K562 (cell line): Measurements from ENCODE around the gene CCT7. TPM values are rescaled to one million over a fixed set of nuclear protein-coding genes. Genes with fewer than 3 reads are reported as not detected.

ENCODE experiments used
- ARID3A ChIP-seq: IDR thresholded peaks from 2 replicates; pipeline ENCODE4 v1.6.1; 2012; ENCODE audit warnings: low read depth, low read length, improper control_type of control experiment, borderline replicate concordance
- CTCF ChIP-seq, 3 experiments: IDR thresholded peaks in 2 of 3; conservative IDR thresholded peaks in 1 of 3; 2 replicates each; pipeline ENCODE4 v1.5.1; 2011 to 2012; ENCODE audit warnings: low read length in 3 of 3, mild to moderate bottlenecking in 3 of 3, control low read depth in 2 of 3, improper control_type of control experiment in 1 of 3, inconsistent platforms in 1 of 3, low read depth in 1 of 3, mixed read lengths in 1 of 3, moderate library complexity in 1 of 3; ENCODE audit not compliant: insufficient read depth in 2 of 3
- HEY1 ChIP-seq: fragments of 250-450 bp; sonication (Bioruptor Pico); IDR thresholded peaks from 2 replicates; pipeline ENCODE4 v1.5.0; 2020; ENCODE audit warnings: mild to moderate bottlenecking, moderate library complexity, borderline replicate concordance
- KDM1A ChIP-seq, 2 experiments: fragments of 450-650 bp; IDR thresholded peaks; 2 replicates each; pipeline ENCODE4 v1.6.1; 2016; ENCODE audit warnings: mild to moderate bottlenecking in 2 of 2
- MYBL2 ChIP-seq, 2 experiments: fragments of 450-650 bp in 1 of 2; sonication (generic) in 1 of 2; formaldehyde crosslinking in 1 of 2; IDR thresholded peaks; 2 replicates each; pipeline versions ENCODE4 v1.6.1 to v1.8.1; 2017 to 2022; ENCODE audit warnings: borderline replicate concordance in 1 of 2, inconsistent platforms in 1 of 2, low read depth in 1 of 2, mild to moderate bottlenecking in 1 of 2, missing genetic modification reagents in 1 of 2, moderate library complexity in 1 of 2
- NONO ChIP-seq, 2 experiments: fragments of 200-400 bp in 1 of 2; fragments of 450-650 bp in 1 of 2; formaldehyde crosslinking in 1 of 2; IDR thresholded peaks; 2 replicates each; pipeline ENCODE4 v1.6.1; 2017; ENCODE audit warnings: low read depth in 2 of 2, mild to moderate bottlenecking in 2 of 2, moderate library complexity in 2 of 2, low read length in 1 of 2
- NR2C2 ChIP-seq, 2 experiments: fragments of 200-800 bp in 1 of 2; sonication (Bioruptor generic) in 1 of 2; sonication (generic) in 1 of 2; formaldehyde crosslinking in 1 of 2; IDR thresholded peaks; 2 replicates each; pipeline versions ENCODE4 v1.6.1 to v1.8.0; 2016 to 2022; ENCODE audit warnings: mild to moderate bottlenecking in 1 of 2, missing compliant biosample characterization in 1 of 2, missing genetic modification characterization in 1 of 2, missing genetic modification reagents in 1 of 2
- PHF8 ChIP-seq: fragments of 200-600 bp; sonication (generic); IDR thresholded peaks from 2 replicates; pipeline ENCODE4 v1.6.1; 2012; ENCODE audit warnings: mixed run types, mild to moderate bottlenecking, inconsistent platforms, low read length, moderate library complexity, borderline replicate concordance
- VEZF1 ChIP-seq: fragments of 200-800 bp; sonication (Bioruptor generic); IDR thresholded peaks from 2 replicates; pipeline ENCODE4 v1.6.1; 2017; ENCODE audit warnings: missing genetic modification characterization, missing compliant biosample characterization
- polyA plus RNA-seq, 8 experiments: library from polyadenylated mRNA; depleted of rRNA in 4 of 8; stranded (reverse) in 5 of 8; unstranded in 3 of 8; fragments of >200 nt; fragmentation: Nextera tagmentation in 2 of 8; fragmentation: Illumina TruSeq in 1 of 8; extraction: Ambion mirVana in 2 of 8; extraction: Trizol in 1 of 8; gene quantifications; 2 replicates each; pipeline versions ENCODE4 v1.2.1 to v1.2.3, GENCODE V29; 2011 to 2014; ENCODE audit warnings: inconsistent platforms in 1 of 8, missing spikeins in 1 of 8
- total RNA-seq, 7 experiments: library from RNA; depleted of rRNA in 6 of 7; stranded (reverse); fragments of >200 nt in 6 of 7; fragmentation: Illumina TruSeq in 2 of 7; extraction: Trizol in 2 of 7; gene quantifications; 2 replicates each; pipeline versions ENCODE4 v1.2.1 to v1.2.3, GENCODE V29; 2011 to 2021; ENCODE audit warnings: low replicate concordance in 1 of 7
- TF ChIP-seq, protein P1 (sequence below), 2 experiments: fragments of 450-650 bp; conservative IDR thresholded peaks; 2 replicates each; pipeline ENCODE4 v1.6.1; 2017; ENCODE audit warnings: mild to moderate bottlenecking in 2 of 2, moderate library complexity in 2 of 2
- TF ChIP-seq, protein P2 (sequence below): fragments of 250-450 bp; sonication (Bioruptor Pico); IDR thresholded peaks from 2 replicates; pipeline ENCODE4 v1.9.0; 2021; ENCODE audit warnings: mild to moderate bottlenecking

CCT7 gene
- total and polyA plus RNA-seq, 9 of the 15 experiments (the other 6 are each of a cell fraction or from before 2014, with no cell fraction given) = 326 to 856 (median 638) TPM

GRCh38 chr2:73232403-73233153 is 1.5 kb upstream of the CCT7 start (continued):
- TF ChIP-seq VEZF1 (CRISPR knock-in tag) (peak; percentile 29; the same call in 1 of the 2 replicates), ARID3A (no peak), CTCF (IDR thresholded peaks at IDR 0.05 in 2 of 3, conservative IDR thresholded peaks at IDR 0.05 in 1 of 3; ENCODE audit: insufficient read depth in 2 of 3, low read depth in 1 of 3, low read length in 3 of 3) (peak; percentile 16 to 48 (median 33); a peak in 4 of 6 replicates), PHF8 (peak; percentile 48; the same call in 1 of the 2 replicates), KDM1A (IDR thresholded peaks at IDR 0.05) (peak in 1 of 2 experiments; percentile 87; a peak in 3 of 4 replicates), HEY1 (no peak), NR2C2 (CRISPR knock-in tag; IDR thresholded peaks at IDR 0.05) (peak; percentile 55), NR2C2 (tag; IDR thresholded peaks at IDR 0.05) (peak; percentile 48; the same call in 1 of the 2 replicates), NONO (IDR thresholded peaks at IDR 0.05; ENCODE audit: low read depth in 2 of 2, low read length in 1 of 2) (0 out of 4 replicates have a peak, but pooled peaks of 1 of the 2 experiments have one; percentile 31), MYBL2 (IDR thresholded peaks at IDR 0.05; ENCODE audit: low read depth) (no peak), MYBL2 (CRISPR knock-in tag; IDR thresholded peaks at IDR 0.05; ENCODE audit: borderline replicate concordance) (no peak)
- TF ChIP-seq, protein P1, sequence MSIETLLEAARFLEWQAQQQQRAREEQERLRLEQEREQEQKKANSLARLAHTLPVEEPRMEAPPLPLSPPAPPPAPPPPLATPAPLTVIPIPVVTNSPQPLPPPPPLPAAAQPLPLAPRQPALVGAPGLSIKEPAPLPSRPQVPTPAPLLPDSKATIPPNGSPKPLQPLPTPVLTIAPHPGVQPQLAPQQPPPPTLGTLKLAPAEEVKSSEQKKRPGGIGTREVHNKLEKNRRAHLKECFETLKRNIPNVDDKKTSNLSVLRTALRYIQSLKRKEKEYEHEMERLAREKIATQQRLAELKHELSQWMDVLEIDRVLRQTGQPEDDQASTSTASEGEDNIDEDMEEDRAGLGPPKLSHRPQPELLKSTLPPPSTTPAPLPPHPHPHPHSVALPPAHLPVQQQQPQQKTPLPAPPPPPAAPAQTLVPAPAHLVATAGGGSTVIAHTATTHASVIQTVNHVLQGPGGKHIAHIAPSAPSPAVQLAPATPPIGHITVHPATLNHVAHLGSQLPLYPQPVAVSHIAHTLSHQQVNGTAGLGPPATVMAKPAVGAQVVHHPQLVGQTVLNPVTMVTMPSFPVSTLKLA (conservative IDR thresholded peaks at IDR 0.05) = peak in 1 of 2 experiments; percentile 34; a peak in 3 of 4 replicates
- TF ChIP-seq, protein P2, sequence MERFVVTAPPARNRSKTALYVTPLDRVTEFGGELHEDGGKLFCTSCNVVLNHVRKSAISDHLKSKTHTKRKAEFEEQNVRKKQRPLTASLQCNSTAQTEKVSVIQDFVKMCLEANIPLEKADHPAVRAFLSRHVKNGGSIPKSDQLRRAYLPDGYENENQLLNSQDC (CRISPR knock-in tag) = 0 out of 2 replicates have a peak, but pooled peaks have one; percentile 27
